ENCODE data around the gene LTBP1.
A peak's percentile ranks its signal among the peaks of the same experiment; 100 is the strongest.
"Not testable (repeated sequence)": the region's sequence is repeated elsewhere in the genome, so short reads cannot be mapped to it uniquely, and the experiment has no call there.

Gene LTBP1

DNA sequence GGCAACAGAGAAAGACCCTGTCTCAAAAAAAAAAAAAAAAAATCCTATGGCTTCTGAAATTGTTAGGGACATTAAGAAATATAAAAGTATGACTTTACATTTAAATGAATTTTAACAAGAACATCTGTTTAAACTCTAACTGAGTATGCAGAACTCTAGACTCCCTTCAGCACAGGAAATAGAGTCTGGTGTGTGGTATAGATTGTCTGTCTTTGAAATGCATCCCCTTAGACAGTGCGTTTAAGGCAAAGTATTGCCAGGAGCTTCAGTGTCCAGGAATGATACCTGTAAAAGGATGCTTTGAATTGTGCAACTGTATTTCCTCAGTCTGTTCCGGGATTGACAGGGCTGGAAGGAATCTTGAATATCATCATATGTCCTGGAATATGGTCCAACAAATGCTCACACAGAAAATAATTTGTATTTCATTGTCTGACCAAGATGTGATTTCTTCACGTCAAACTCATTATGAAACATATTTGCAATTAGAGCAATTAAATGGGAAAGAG is 396.7 kb downstream of the LTBP1 start:
- DNase-seq (ENCODE audit: low spot score), result no peak

GRCh38 chr2:33344230-33344629 is 397.5 kb downstream of the LTBP1 start:
- no peak for DNase-seq (ENCODE audit: low spot score)

DNA sequence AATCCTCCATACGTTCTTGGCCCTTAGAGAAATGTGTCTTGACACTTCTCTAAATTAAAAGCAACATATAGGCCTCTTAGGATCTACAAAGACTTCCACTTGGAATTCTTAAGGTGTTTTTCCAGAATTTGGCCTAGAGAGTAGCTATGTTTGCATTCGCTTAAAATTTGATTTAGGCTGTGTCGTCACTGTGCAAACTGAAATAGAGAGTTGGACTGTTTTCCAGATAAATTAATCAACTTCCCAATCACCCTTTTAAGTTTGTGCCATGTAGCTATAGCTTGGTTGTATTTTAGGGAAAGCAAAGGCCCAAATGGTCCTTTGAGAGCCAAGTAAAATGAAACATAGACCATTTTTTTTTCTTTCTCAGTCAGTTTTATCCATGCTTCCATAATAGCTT is 401.1 kb downstream of the LTBP1 start:
- DNase-seq (ENCODE audit: low spot score), result no peak

- DNase-seq (ENCODE audit: low spot score), result no peak
These were observed 403.9 kb downstream of the LTBP1 start for GRCh38 chr2:33350632-33351031.

GRCh38 chr2:33351781-33352180 is 405.0 kb downstream of the LTBP1 start:
- no peak for DNase-seq (ENCODE audit: low spot score)

DNA sequence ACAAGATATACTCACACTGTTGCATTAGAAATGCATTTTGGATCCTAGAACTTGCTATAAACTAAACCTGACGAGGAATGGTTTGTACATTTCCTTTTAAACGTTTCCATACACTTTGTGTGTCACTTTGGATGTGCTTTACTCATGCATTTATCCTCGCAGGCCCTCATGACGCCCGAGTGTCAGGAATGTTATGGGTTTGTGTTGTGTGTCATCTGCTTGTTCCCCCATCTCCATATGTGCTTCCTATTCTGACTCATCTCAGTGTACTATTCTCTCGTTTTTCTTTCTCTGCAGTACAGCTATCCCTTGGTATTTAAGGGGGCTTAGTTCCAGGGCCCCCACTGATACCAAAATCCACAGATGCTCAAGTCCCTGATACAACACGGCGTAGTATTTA is 408.2 kb downstream of the LTBP1 start:
- DNase-seq (ENCODE audit: low spot score), result no peak

- no peak for DNase-seq (ENCODE audit: low spot score)
These were observed 412.1 kb downstream of the LTBP1 start for GRCh38 chr2:33358878-33359277.

- DNase-seq (ENCODE audit: low spot score), result no peak
These were observed 416.9 kb downstream of the LTBP1 start for GRCh38 chr2:33363325-33364298.

- no peak for DNase-seq (ENCODE audit: low spot score)
These were observed 418.7 kb downstream of the LTBP1 start for GRCh38 chr2:33365264-33365970.

DNA sequence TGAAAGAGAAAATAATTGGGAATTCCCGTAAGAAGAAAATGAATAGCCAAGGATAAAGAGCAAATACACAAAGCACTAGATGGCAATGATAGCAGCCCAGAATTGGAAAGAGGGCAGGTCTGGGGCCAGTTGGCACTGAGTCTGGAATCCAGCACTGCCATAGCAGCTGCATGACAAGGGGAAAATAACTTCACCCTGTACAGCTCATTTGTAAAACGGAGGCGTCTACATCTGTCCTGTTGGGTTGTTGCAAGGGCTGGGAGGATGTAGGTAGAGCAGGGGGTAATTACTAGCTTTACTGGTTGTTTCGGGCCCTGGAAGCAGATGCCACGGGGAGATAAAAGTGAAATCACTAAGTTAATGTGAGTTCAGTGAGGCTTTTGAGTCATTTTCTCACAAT is 419.7 kb downstream of the LTBP1 start:
- DNase-seq (ENCODE audit: low spot score), result peak; percentile 13

- DNase-seq (ENCODE audit: low spot score), result not testable (repeated sequence)
These were observed 421.8 kb downstream of the LTBP1 start for GRCh38 chr2:33368524-33368923.

DNA sequence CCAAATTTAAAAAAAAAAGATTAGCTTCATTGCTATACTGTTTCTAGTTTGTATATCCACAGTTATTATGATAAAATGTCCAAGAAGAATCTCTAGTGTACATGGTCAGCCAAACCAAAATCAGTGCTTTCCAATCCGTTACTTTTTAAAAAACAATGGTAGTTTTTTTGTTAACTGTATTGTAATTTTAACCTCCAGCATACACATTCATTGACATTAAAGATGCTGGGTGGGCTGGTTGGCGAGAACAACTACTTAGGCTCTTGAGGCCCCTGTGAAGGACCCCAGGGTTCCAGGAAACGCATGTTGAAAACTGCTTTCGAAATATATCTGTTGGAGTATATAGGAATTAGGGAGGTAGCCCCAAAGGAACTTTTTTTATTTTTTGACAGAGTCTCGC is 422.4 kb downstream of the LTBP1 start:
- no peak for DNase-seq (ENCODE audit: low spot score)

- DNase-seq (ENCODE audit: low spot score), result no peak
These were observed 424.0 kb downstream of the LTBP1 start for GRCh38 chr2:33370636-33371265.

GRCh38 chr2:33371304-33372090 is 424.7 kb downstream of the LTBP1 start:
- DNase-seq (ENCODE audit: low spot score), result no peak

- DNase-seq (ENCODE audit: low spot score), result no peak
These were observed 426.3 kb downstream of the LTBP1 start for GRCh38 chr2:33372940-33373553.

DNA sequence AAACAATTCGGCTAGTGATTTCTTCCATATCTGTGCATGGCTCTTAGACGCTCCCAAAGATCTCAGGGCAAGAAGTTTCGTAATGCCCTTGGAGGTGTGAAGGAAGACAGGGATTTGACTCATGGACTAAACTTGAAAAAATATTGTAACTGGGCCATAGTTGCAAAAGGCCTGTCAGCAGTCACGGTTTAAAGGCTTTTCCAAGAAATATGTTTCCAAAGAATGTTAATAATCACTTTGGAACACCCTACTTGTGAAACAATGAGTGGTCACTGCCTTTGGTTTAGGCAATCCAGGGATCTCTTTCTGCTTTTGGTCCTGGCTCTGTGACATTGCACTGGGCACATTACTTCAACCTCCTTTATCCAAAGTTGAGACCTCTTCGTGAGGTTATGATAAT is 427.2 kb downstream of the LTBP1 start:
- peak; percentile 11 for DNase-seq (ENCODE audit: low spot score)

GRCh38 chr2:33375054-33375453 is 428.3 kb downstream of the LTBP1 start:
- no peak for DNase-seq (ENCODE audit: low spot score)

GRCh38 chr2:33377048-33377447 is 430.3 kb downstream of the LTBP1 start:
- DNase-seq (ENCODE audit: low spot score), result no peak

- DNase-seq (ENCODE audit: low spot score), result no peak
These were observed 431.9 kb downstream of the LTBP1 start for GRCh38 chr2:33378556-33379210.

GRCh38 chr2:33380001-33380609 is 433.4 kb downstream of the LTBP1 start:
- DNase-seq (ENCODE audit: low spot score), result no peak
